HTERT RPE-1 (cell line): ENCODE measurements around the gene HIVEP2.

Source experiments
- in situ Hi-C: fragments of 300-500 bp; cut with MboI; formaldehyde crosslinking; loops from 4 replicates; pipeline ENCODE4 v1.14.3; 2020; ENCODE audit warnings: low sequenced_read_pairs

HIVEP2 gene

GRCh38 chr6:142823256-142823902 lies 121.6 kb downstream of the HIVEP2 start:
- in situ Hi-C loops: no loop called here

DNA sequence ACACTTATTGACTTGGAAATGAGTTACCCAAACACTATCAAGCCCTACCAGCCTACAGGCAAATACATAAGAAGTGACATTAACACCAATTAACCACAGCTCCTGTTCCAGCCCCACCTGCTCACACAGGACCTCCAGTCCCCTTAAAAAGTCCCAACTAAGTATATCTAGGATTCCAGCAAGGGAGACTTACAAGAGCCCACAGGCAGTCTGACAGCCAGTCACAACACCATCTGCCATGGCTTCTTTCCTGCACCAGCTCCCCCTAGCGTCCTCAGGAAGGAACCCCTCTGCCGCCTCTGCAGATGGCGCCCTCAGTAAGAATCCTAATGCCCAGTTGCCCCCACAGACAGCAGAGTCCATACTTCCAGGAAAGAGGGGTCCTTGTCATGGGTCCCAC lies 122.1 kb downstream of the HIVEP2 start:
- in situ Hi-C loops: no loop called here

DNA sequence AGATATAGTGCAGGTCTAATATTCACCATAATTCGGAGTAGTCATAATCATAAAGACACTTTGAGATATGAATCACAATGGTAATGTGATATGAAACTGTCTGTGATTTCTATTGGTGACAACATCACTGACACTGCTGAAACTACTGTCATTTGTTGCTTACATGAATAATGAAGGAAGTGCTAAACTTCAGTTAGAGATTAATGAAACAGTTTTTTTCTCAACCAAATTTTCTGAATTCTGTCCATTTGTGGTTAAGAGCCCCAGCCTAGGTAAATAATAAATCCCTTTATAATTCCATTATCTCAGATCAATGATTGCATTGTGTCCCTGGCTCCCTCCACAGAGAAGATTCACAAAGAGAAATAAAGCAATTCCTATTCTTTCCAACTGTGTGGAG lies 122.6 kb downstream of the HIVEP2 start:
- in situ Hi-C loops: no loop called here

GRCh38 chr6:142821860-142822259 lies 123.1 kb downstream of the HIVEP2 start:
- in situ Hi-C loops: no loop called here

GRCh38 chr6:142821164-142821716 lies 123.7 kb downstream of the HIVEP2 start:
- in situ Hi-C loops: no loop called here

DNA sequence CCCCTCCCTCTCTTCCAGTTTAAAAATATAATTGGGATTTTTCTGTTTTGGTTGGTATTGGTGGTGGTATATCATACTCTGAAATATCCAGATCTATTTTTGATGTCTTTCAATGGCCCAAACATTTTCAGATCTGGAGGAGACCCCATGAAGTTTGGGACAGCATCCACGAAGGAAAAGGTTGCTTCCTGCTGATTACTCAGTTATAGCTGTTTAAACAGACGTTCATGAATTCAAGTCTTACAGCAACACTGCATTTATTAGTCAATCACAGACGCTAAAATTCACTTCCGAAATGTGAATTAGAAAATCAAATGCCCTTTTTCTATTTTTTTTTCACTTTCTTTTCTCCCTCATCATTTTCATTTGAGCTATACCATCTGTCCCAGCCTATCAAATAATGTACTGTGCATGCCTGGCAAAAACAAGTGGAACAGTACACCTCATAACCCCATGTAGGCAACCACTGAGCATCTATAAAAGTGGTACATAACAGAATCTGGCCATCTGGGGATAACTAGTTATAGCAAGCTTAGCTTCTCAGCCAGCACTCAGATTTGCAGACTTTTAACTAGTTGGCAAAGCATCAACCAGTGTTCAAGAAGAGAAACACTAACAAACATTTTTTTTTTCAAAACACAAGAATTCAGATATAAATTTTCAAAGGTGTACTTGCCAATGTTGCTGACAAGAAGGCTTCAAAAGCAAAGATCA lies 124.5 kb downstream of the HIVEP2 start:
- in situ Hi-C loops: no loop called here

- in situ Hi-C loops: no loop called here
These were observed 125.2 kb downstream of the HIVEP2 start for GRCh38 chr6:142819603-142820337.

- in situ Hi-C loops: no loop called here
These were observed 128.5 kb downstream of the HIVEP2 start for GRCh38 chr6:142816486-142816885.

DNA sequence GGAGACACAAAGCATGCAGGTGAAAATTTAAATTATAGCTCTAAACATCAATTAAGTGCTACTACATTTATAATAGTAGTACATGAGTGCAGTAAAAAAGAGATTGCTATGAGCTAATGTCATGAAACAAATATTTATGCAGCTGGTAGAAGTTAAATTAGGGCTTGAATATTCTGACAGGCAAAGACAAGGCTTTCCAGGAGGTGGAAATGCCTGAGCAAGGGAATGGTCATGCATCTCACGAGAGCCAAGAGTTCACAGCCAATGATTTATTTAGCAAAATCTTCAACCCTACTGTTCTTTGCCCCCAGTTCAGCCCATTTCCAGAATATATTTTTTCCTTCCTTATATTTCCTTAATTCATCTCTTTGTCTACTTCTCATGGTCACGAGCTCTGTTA lies 128.9 kb downstream of the HIVEP2 start:
- in situ Hi-C loops: no loop called here

DNA sequence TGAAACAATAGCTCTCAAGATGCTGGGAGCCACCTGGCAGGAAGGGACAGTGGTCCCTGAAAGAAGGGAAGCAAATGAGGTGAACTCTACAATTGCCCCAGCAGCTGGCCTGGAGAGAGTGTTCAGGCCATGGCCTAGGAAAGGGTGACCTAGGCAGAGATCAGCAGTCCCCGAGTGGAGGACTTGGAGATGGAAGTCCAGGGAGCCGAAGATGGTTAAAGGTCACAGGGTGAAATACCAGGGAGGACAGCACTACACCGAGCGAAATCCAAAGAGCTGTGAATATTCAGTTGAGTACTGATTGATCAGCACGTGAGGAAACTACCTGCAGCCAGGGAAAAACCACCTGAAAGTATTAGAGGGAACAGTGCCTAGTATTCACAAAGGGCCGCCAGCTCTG lies 133.1 kb downstream of the HIVEP2 start:
- in situ Hi-C loops: no loop called here

GRCh38 chr6:142810952-142811514 lies 133.9 kb downstream of the HIVEP2 start:
- in situ Hi-C loops: no loop called here

DNA sequence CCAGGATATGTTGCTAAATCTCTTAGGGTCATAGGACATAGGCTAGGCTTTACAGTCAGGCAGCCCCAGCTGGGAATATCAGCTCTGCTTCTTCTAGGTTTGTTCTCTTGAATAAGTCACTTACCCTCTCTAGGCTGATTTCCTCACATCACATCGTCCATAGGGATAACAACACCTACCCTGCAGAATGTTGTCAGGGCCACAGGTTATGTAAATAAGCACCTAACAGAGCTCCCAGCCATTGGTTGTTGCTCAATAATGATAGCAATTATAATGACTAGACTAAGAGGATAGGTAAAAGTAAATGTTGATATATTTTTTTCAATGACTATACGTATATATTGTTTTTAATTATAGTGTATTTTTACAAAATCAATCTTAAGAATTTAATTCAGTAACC lies 135.0 kb downstream of the HIVEP2 start:
- in situ Hi-C loops: no loop called here

DNA sequence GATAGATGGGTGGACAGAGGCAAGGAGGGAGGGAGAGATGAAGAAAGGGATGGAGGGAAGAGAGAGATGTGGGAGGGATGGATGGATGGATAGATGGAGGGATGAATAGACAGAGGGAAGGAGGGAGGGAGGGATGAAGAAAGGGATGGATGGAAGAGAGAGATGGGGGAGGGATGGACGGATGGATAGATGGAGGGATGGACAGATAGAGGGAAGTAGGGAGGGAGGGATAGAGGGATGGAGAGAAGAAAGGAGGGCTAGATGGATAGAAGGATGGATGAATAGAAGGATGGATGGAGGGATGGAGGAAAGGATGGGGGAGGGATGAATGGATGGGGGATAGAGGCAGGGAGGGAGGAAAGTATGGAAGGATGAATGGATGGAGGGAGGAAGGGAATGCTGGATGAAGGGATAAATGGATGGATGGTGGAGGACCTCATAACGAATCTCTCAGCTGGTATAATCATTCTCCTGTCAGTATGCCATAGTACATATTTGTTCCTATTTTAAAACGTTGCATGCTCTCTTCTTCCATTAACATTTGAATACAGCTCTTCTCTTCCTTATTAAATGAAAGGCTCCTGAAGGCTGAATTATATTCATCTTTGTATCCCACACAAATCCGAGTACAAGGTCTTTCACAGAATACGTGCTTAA lies 136.4 kb downstream of the HIVEP2 start:
- in situ Hi-C loops: no loop called here

- in situ Hi-C loops: no loop called here
These were observed 139.9 kb downstream of the HIVEP2 start for GRCh38 chr6:142805042-142805441.

GRCh38 chr6:142804490-142804889 lies 140.5 kb downstream of the HIVEP2 start:
- in situ Hi-C loops: no loop called here

DNA sequence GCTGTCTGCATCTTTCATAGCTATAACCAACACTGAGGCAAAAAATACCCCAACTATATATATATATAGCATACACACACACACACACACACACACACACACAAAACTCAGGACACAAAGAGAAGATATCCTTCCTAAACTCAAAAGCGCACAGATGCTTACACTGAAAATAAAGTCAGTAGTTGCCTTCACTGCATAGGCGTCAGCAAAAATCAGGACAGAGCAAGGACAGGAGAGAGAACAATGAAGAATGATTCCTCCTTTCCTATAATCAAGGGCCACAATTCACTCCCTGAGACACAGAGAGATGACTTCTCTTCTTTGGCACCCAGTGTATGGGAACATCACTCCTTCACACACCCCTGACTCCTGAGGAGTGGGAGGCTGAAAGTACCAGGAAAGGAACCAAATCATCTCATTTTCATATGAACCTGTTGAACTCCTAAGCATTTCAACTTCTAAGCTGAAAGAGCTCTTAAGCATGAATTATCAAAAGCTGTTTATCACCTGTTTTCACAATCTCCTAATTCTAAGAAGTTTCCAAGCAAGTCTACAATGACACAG lies 141.4 kb downstream of the HIVEP2 start:
- in situ Hi-C loops: no loop called here

DNA sequence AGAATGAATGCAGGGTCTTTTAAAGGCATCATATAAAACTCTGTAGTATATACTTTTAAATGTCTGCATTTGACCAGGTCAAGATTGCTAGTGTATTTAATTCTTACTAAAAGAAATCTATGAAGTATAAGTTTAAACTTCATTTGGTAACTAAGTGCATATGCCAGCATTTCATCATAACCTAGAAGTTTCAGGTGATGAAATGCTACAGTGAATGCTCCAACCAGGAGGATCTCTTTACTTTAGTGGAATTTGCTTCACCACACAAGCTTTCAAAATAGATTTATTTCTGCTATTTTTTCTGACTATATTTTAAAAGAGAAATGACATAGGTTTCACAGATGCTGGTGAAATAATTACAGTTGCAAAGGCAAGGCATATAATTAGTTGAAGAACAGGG lies 141.9 kb downstream of the HIVEP2 start:
- in situ Hi-C loops: no loop called here

DNA sequence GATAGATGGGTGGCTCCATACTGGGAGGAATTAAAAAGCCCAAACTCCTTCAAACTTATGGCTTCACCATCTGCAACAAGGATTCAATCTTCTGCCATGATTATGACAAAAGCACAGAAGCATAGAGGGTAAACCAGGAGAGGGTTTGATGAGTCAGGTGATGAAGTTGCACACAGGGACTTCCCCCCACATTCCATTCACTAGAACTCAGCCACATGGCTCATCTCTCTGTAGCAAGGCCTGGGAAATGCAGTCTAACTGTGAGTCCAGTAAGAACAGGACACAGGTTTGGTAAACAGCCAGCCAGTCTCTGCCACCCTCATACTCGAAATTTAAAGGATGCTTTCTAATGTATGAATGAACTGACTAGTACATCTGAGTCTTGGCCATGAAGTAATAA lies 142.9 kb downstream of the HIVEP2 start:
- in situ Hi-C loops: no loop called here

DNA sequence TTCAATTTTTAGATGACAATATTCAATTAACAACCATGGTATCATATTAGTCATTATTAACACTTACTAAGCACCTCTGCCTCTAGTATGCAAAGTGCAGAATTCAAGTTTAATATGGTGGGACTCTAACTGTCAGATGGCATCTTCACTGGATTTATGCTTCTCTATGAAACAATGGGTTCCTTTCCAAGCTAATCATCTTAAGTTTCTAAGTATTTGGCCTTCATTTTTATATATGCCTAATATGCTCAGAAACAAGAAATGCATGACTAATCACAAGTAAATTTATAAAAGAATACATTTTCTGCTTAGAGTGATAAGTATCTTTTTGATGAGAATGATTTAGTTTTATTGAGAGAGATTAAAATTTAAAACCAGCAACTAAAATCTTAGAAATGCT lies 144.7 kb downstream of the HIVEP2 start:
- in situ Hi-C loops: no loop called here

DNA sequence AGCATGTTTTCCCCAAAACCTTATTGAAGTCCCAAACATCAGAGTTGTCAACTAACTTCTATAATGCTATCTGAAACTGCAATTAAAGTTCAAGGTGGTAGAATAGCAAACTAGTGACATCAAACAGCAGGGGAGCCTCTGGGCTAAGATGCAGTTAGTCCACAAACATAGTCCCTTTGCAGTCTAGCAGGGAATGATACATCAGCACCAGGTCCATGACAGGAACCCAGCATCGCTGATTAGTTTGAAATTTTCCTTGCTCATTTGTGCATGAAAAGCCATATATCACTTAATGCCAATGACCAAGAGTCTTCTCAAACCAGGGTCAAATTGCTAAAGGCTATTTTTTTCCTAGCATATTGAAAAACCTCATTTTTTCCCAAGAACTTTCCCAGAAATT lies 145.3 kb downstream of the HIVEP2 start:
- in situ Hi-C loops: no loop called here

DNA sequence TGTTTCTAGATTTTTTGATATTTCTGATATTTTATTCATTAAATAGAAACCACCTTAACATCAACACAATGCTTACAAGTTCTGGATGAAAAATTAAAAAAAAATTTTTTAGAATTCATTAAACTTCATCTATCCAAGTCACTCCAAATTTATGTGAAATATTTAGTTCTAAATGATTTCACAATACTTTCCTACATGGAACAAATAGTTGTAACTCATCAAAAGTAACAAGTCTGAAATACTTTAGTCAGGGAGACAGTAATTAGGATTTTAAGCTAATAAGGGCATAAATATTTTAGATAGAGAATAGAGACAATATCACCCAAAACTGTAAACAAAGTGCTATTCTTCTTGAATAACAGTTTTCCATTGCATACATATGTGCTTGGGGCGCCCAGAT lies 147.8 kb downstream of the HIVEP2 start:
- in situ Hi-C loops: no loop called here
